Mucosa of descending colon (tissue), 3 donors: ENCODE measurements around the gene FSHR. TPM values are rescaled to one million over a fixed set of nuclear protein-coding genes. Genes with fewer than 3 reads are reported as not detected.

ENCODE experiments used
- ATAC-seq: fragments of 200-7000 bp; cut with Tn5 transposase; one replicate; pipeline ENCODE4 v1.9.1; 2020; ENCODE audit warnings: mild to moderate bottlenecking, moderate library complexity
- DNase-seq, 3 donors: peaks; one replicate each; pipeline ENCODE4 v3.0.0-alpha.2; 2020
- H3K36me3 ChIP-seq: fragments of 200-600 bp; one replicate; pipeline ENCODE4 v1.8.0; 2021; ENCODE audit warnings: low read depth, mild to moderate bottlenecking
- H3K4me1 ChIP-seq: fragments of 200-600 bp; one replicate; pipeline ENCODE4 v1.8.0; 2021; ENCODE audit warnings: low read depth, mild to moderate bottlenecking
- H3K4me3 ChIP-seq: fragments of 200-600 bp; one replicate; pipeline ENCODE4 v1.8.0; 2021; ENCODE audit warnings: mild to moderate bottlenecking
- H3K9me3 ChIP-seq: fragments of 200-600 bp; one replicate; pipeline ENCODE4 v1.8.0; 2021; ENCODE audit warnings: mild to moderate bottlenecking
- CTCF ChIP-seq: fragments of 200-600 bp; IDR thresholded peaks from one replicate; pipeline ENCODE4 v1.8.0; 2022; ENCODE audit warnings: antibody characterized with exemption, mild to moderate bottlenecking
- intact Hi-C, 2 donors: fragments of 100-400 bp; cut with DNase I in 1 of 2; cut with micrococcal nuclease in 1 of 2; formaldehyde crosslinking; loops; one replicate each; pipeline versions ENCODE4 v1.11.0 to v1.11.1; 2022; cut with DNase I, micrococcal nuclease
- total RNA-seq, 3 donors: library from RNA; stranded (reverse); fragmentation: NEBNext Ultra II Directional in 2 of 3; extraction: Animal tissue kit (Norgen Biotek cat#: 25700) in 2 of 3; gene quantifications; one replicate each; pipeline versions ENCODE4 v1.2.1 to v1.2.4, GENCODE V29; 2021 to 2023
- donor health status: DM: no; HTN: no; CAD: no; lungs with moderate emphysema.
- donor health status: DM: no; HTN: no; CAD: no.
- donor health status: DM: no; HTN: yes; CAD: no.

FSHR gene
- total RNA-seq, 3 donors from 2014 or later = not detected

DNA sequence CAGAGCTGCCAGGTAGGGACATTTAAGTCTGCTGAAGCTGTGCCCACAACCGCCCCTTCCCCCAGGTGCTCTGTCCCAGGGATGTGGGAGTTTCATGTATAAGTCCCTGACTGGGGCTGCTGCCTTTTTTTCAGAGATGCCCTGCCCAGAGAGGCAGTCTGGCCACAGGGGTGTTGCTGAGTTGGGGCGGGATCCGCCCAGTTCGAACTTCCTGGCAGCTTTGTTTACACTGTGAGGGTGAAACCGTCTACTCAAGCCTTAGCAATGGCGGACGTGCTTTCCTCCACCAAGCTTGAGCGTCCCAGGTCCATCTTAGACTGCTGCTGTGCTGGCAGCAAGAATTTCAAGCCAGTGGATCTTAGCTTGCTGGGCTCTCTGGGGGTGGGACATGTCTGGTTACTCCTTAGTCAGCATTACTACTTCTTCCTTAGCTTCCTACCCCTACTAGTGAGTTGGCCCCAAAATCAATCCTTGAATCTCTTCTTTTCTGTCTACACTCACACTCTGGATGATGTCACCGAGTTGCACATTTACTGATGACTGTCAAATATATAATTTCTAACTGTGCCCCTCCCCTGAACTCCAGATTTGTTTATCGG, 31.8 kb upstream of the FSHR start:
- ATAC-seq (no peak), DNase-seq (no peak)
- TF ChIP-seq CTCF = no peak
- Histone ChIP-seq H3K9me3 (no peaks in the 10 kb centered on the region), H3K4me1 (no peaks in the 10 kb centered on the region), H3K36me3 (no peaks in the 10 kb centered on the region), H3K4me3 (no peak overlapping the region)
- intact Hi-C loops = no loop called here

GRCh38 chr2:49178656-49179055, 24.3 kb upstream of the FSHR start:
- no peaks in the 10 kb centered on the region for H3K36me3 ChIP-seq
- intact Hi-C loops = no loop called here
- no peaks in the 10 kb centered on the region for H3K4me1 ChIP-seq
- H3K9me3 ChIP-seq = no peaks in the 10 kb centered on the region
- DNase-seq = no peak
- ATAC-seq = no peak
- no peak overlapping the region for H3K4me3 ChIP-seq
- no peak for TF ChIP-seq CTCF

DNA sequence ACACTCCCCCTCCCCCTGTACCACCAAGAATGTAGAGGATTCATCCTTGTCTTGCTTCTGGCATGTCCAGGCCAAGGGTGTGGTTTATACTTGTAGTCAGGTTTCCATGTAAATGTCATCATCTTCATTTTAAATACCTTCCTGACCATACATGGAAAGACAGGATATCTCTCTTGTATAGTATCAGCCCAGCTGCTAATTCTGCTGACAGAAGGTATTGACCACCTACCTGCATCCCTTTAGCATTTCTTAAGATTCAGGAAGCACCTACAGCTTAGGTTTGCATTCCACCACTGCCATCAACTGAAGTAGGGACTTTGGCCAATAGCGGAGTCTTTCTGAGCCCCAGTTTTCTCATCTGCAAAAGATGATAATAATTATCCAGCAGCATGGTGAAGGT, 22.9 kb upstream of the FSHR start:
- no peak for TF ChIP-seq CTCF
- Histone ChIP-seq H3K9me3 (no peaks in the 10 kb centered on the region), H3K4me1 (no peaks in the 10 kb centered on the region), H3K4me3 (no peak overlapping the region), H3K36me3 (no peaks in the 10 kb centered on the region)
- no peak for DNase-seq
- no peak for ATAC-seq
- intact Hi-C loops = no loop called here

- Histone ChIP-seq H3K4me3 (no peak overlapping the region), H3K4me1 (no peaks in the 10 kb centered on the region), H3K9me3 (no peaks in the 10 kb centered on the region), H3K36me3 (no peaks in the 10 kb centered on the region)
- ATAC-seq (no peak), DNase-seq (no peak)
- intact Hi-C loops = no loop called here
- no peak for TF ChIP-seq CTCF
Measured at GRCh38 chr2:49175831-49176230, 21.5 kb upstream of the FSHR start.

- ATAC-seq (no peak), DNase-seq (no peak)
- intact Hi-C loops = no loop called here
- no peaks in the 10 kb centered on the region for H3K4me1 ChIP-seq
- no peak for TF ChIP-seq CTCF
- no peaks in the 10 kb centered on the region for H3K36me3 ChIP-seq
- H3K4me3 ChIP-seq = no peak overlapping the region
- no peaks in the 10 kb centered on the region for H3K9me3 ChIP-seq
Measured at GRCh38 chr2:49174750-49175149, 20.4 kb upstream of the FSHR start.

DNA sequence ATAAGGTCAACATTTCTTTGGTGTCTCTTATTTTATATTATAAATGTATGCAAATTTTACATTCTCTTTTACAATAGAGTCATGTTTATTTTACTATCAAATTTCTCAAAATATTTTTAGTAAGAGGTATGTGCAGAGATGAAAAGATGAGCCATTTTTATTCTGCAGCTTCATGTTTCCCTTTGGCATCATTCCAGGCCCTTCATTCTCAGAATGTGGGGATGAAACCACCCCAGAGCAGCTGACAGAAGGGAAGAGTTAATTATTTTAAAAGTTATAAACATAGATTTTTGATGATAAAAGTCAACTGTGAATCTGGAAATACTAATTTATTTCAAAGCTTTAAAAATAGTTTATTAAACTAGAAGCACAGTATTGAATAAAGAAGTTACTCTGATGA, 12.8 kb upstream of the FSHR start:
- ATAC-seq (no peak), DNase-seq (no peak)
- intact Hi-C loops = no loop called here
- Histone ChIP-seq H3K9me3 (no peaks in the 10 kb centered on the region), H3K4me3 (no peak overlapping the region), H3K36me3 (no peaks in the 10 kb centered on the region), H3K4me1 (no peaks in the 10 kb centered on the region)
- TF ChIP-seq CTCF = no peak
